ENCODE measurements around the gene CACNA1C.

CACNA1C gene

GRCh38 chr12:2432856-2433255, 380.1 kb downstream of the CACNA1C start:
- Histone ChIP-seq H3K4me3 (no peak overlapping the region), H3K27ac (no peak overlapping the region)

- no peak overlapping the region for H3K4me3 ChIP-seq
- no peak overlapping the region for H3K27ac ChIP-seq
Observed at GRCh38 chr12:2435511-2435910, 382.7 kb downstream of the CACNA1C start.

GRCh38 chr12:2439332-2440100, 386.7 kb downstream of the CACNA1C start:
- no peak overlapping the region for H3K27ac ChIP-seq

GRCh38 chr12:2443776-2444175, 391.0 kb downstream of the CACNA1C start:
- H3K27ac ChIP-seq, result no peak overlapping the region
- no peak overlapping the region for H3K4me3 ChIP-seq

More at GRCh38 chr12:2439332-2440100, 386.7 kb downstream of the CACNA1C start:
- H3K4me3 ChIP-seq, result no peak overlapping the region

- Histone ChIP-seq H3K27ac (no peak overlapping the region), H3K4me3 (no peak overlapping the region)
Observed at GRCh38 chr12:2445968-2446367, 393.2 kb downstream of the CACNA1C start.

GRCh38 chr12:2447861-2448260, 395.1 kb downstream of the CACNA1C start:
- Histone ChIP-seq H3K27ac (no peak overlapping the region), H3K4me3 (no peak overlapping the region)

GRCh38 chr12:2449586-2449985, 396.8 kb downstream of the CACNA1C start:
- H3K27ac ChIP-seq, result no peak overlapping the region
- H3K4me3 ChIP-seq, result no peak overlapping the region

- no peak overlapping the region for H3K27ac ChIP-seq
Observed at GRCh38 chr12:2450553-2450952, 397.8 kb downstream of the CACNA1C start.

GRCh38 chr12:2451025-2451424, 398.2 kb downstream of the CACNA1C start:
- Histone ChIP-seq H3K4me3 (no peak overlapping the region), H3K27ac (no peak overlapping the region)

More at GRCh38 chr12:2450553-2450952, 397.8 kb downstream of the CACNA1C start:
- H3K4me3 ChIP-seq, result no peak overlapping the region

- H3K4me3 ChIP-seq, result no peak overlapping the region
- no peak overlapping the region for H3K27ac ChIP-seq
Observed at GRCh38 chr12:2451497-2451896, 398.7 kb downstream of the CACNA1C start.

GRCh38 chr12:2453076-2453760, 400.4 kb downstream of the CACNA1C start:
- H3K27ac ChIP-seq, result no peak overlapping the region
- H3K4me3 ChIP-seq, result no peak overlapping the region

- no peak overlapping the region for H3K4me3 ChIP-seq
- H3K27ac ChIP-seq, result no peak overlapping the region
Observed at GRCh38 chr12:2453761-2454090, 400.9 kb downstream of the CACNA1C start.

GRCh38 chr12:2454601-2455177, 401.9 kb downstream of the CACNA1C start:
- no peak overlapping the region for H3K27ac ChIP-seq
- H3K4me3 ChIP-seq, result no peak overlapping the region

- H3K27ac ChIP-seq, result no peak overlapping the region
- no peak overlapping the region for H3K4me3 ChIP-seq
Observed at GRCh38 chr12:2455410-2455809, 402.6 kb downstream of the CACNA1C start.

- Histone ChIP-seq H3K4me3 (no peak overlapping the region), H3K27ac (no peak overlapping the region)
Observed at GRCh38 chr12:2456122-2456812, 403.5 kb downstream of the CACNA1C start.

- Histone ChIP-seq H3K4me3 (no peak overlapping the region), H3K27ac (peak overlapping the region in 1 of 21 experiments; percentile 8)
Observed at GRCh38 chr12:2456813-2457186, 404.0 kb downstream of the CACNA1C start.

- Histone ChIP-seq H3K27ac (peak overlapping the region in 2 of 21 experiments; percentile 5 to 8), H3K4me3 (no peak overlapping the region)
Observed at GRCh38 chr12:2457215-2457932, 404.6 kb downstream of the CACNA1C start.

- Histone ChIP-seq H3K27ac (no peak overlapping the region), H3K4me3 (no peak overlapping the region)
Observed at GRCh38 chr12:2457933-2458414, 405.2 kb downstream of the CACNA1C start.

- H3K27ac ChIP-seq, result no peak overlapping the region
- H3K4me3 ChIP-seq, result no peak overlapping the region
Observed at GRCh38 chr12:2460051-2460670, 407.4 kb downstream of the CACNA1C start.
